Measurements from ENCODE around the gene PLXNB2.

The PLXNB2 gene

GRCh38 chr22:50262973-50263617 lies 44.4 kb downstream of the PLXNB2 start:
- peak overlapping the region; percentile 84; the same call in 1 of the 2 replicates for H3K9ac ChIP-seq
- H3K4me2 ChIP-seq: peak overlapping the region; percentile 97
- peak overlapping the region; percentile 89 for H3K27ac ChIP-seq
- H3K27me3 ChIP-seq: no peaks in the 10 kb centered on the region
- TF ChIP-seq Cebpa-rat (IDR thresholded peaks at IDR 0.05): no peak
- peak overlapping the region; percentile 81; the same call in 1 of the 2 replicates for H3K4me3 ChIP-seq
- peaks cover 56% of the 10 kb centered on the region for H3K4me1 ChIP-seq
- H3K36me3 ChIP-seq: peaks cover 37% of the 10 kb centered on the region
- peaks cover 24% of the 10 kb centered on the region for H4K20me1 ChIP-seq
- peaks cover 9% of the 10 kb centered on the region; the same call in 1 of the 2 replicates for H3K9me3 ChIP-seq

GRCh38 chr22:50262460-50262911 lies 45.0 kb downstream of the PLXNB2 start:
- Histone ChIP-seq H3K9ac (peak overlapping the region; percentile 84), H3K4me1 (peaks cover 54% of the 10 kb centered on the region), H3K27me3 (no peaks in the 10 kb centered on the region)

GRCh38 chr22:50261615-50262459 lies 45.6 kb downstream of the PLXNB2 start, which contains the start of gene MAPK12:
Gene MAPK12 (minus strand): TSS chr22:50261683. CDS start chr22:50261509, 174 bp downstream.
- Histone ChIP-seq H3K4me3 (peak within 1 kb of the TSS; percentile 81), H3K27ac (peak within 1 kb of the TSS; percentile 89), H3K9ac (peak within 1 kb of the TSS; percentile 84), H3K4me1 (peaks cover 54% of the 10 kb centered on the region), H3K27me3 (no peaks in the 10 kb centered on the region), H3K36me3 (peaks cover 47% of the 10 kb centered on the region), H3K4me2 (peak within 1 kb of the TSS; percentile 97), H3K9me3 (peaks cover 3% of the 10 kb centered on the region; the same call in 1 of the 2 replicates), H4K20me1 (peaks cover 36% of the 10 kb centered on the region)
- no peak for TF ChIP-seq Cebpa-rat (IDR thresholded peaks at IDR 0.05)

More at GRCh38 chr22:50262460-50262911, 45.0 kb downstream of the PLXNB2 start:
- Histone ChIP-seq H3K4me3 (peak overlapping the region; percentile 81), H3K4me2 (peak overlapping the region; percentile 97), H3K36me3 (peaks cover 42% of the 10 kb centered on the region), H3K27ac (peak overlapping the region; percentile 89), H3K9me3 (peaks cover 9% of the 10 kb centered on the region; the same call in 1 of the 2 replicates), H4K20me1 (peaks cover 30% of the 10 kb centered on the region)
- no peak for TF ChIP-seq Cebpa-rat (IDR thresholded peaks at IDR 0.05)

- peak overlapping the region; percentile 97 for H3K4me2 ChIP-seq
- H3K4me3 ChIP-seq: peak overlapping the region; percentile 81
- no peak for TF ChIP-seq Cebpa-rat (IDR thresholded peaks at IDR 0.05)
- peaks cover 44% of the 10 kb centered on the region for H4K20me1 ChIP-seq
- H3K9me3 ChIP-seq: no peaks in the 10 kb centered on the region
- H3K4me1 ChIP-seq: peaks cover 54% of the 10 kb centered on the region
- no peaks in the 10 kb centered on the region for H3K27me3 ChIP-seq
- H3K9ac ChIP-seq: peak overlapping the region; percentile 84
- peak overlapping the region; percentile 89 for H3K27ac ChIP-seq
- peaks cover 47% of the 10 kb centered on the region for H3K36me3 ChIP-seq
These were observed 46.4 kb downstream of the PLXNB2 start for GRCh38 chr22:50260801-50261614.

- H3K27ac ChIP-seq: peak overlapping the region; percentile 89
- peaks cover 51% of the 10 kb centered on the region for H3K36me3 ChIP-seq
- peak overlapping the region; percentile 81 for H3K4me3 ChIP-seq
- H3K9me3 ChIP-seq: no peaks in the 10 kb centered on the region
- peak overlapping the region; percentile 84 for H3K9ac ChIP-seq
- peaks cover 46% of the 10 kb centered on the region for H4K20me1 ChIP-seq
- H3K4me2 ChIP-seq: peak overlapping the region; percentile 97
- peaks cover 52% of the 10 kb centered on the region for H3K4me1 ChIP-seq
- no peak for TF ChIP-seq Cebpa-rat (IDR thresholded peaks at IDR 0.05)
- H3K27me3 ChIP-seq: no peaks in the 10 kb centered on the region
These were observed 47.0 kb downstream of the PLXNB2 start for GRCh38 chr22:50260434-50260800.

GRCh38 chr22:50259302-50259701 lies 48.1 kb downstream of the PLXNB2 start:
- H3K4me1 ChIP-seq: peaks cover 41% of the 10 kb centered on the region
- no peak for TF ChIP-seq Cebpa-rat (IDR thresholded peaks at IDR 0.05)
- H3K4me2 ChIP-seq: peak overlapping the region; percentile 36
- H3K9me3 ChIP-seq: no peaks in the 10 kb centered on the region
- no peak overlapping the region for H3K4me3 ChIP-seq
- peaks cover 53% of the 10 kb centered on the region for H4K20me1 ChIP-seq
- H3K36me3 ChIP-seq: peaks cover 53% of the 10 kb centered on the region
- H3K27ac ChIP-seq: no peak overlapping the region
- H3K27me3 ChIP-seq: no peaks in the 10 kb centered on the region
- no peak overlapping the region for H3K9ac ChIP-seq

- H3K4me2 ChIP-seq: peak overlapping the region; percentile 36
- peaks cover 56% of the 10 kb centered on the region for H4K20me1 ChIP-seq
- H3K4me3 ChIP-seq: no peak overlapping the region
- H3K4me1 ChIP-seq: peaks cover 38% of the 10 kb centered on the region
- no peaks in the 10 kb centered on the region for H3K9me3 ChIP-seq
- no peak for TF ChIP-seq Cebpa-rat (IDR thresholded peaks at IDR 0.05)
- H3K27me3 ChIP-seq: no peaks in the 10 kb centered on the region
- no peak overlapping the region for H3K9ac ChIP-seq
- peaks cover 57% of the 10 kb centered on the region for H3K36me3 ChIP-seq
- H3K27ac ChIP-seq: no peak overlapping the region
These were observed 48.8 kb downstream of the PLXNB2 start for GRCh38 chr22:50258361-50259292.

GRCh38 chr22:50257451-50258360 lies 49.7 kb downstream of the PLXNB2 start:
- H3K27ac ChIP-seq: no peak overlapping the region
- H3K9me3 ChIP-seq: no peaks in the 10 kb centered on the region
- peaks cover 28% of the 10 kb centered on the region for H3K4me1 ChIP-seq
- TF ChIP-seq Cebpa-rat (IDR thresholded peaks at IDR 0.05): no peak
- H3K4me3 ChIP-seq: no peak overlapping the region
- H3K36me3 ChIP-seq: peaks cover 65% of the 10 kb centered on the region
- no peak overlapping the region for H3K9ac ChIP-seq
- no peaks in the 10 kb centered on the region for H3K27me3 ChIP-seq
- peaks cover 63% of the 10 kb centered on the region for H4K20me1 ChIP-seq
- H3K4me2 ChIP-seq: no peak overlapping the region

All from BLaER1 (cell line).